SK-N-SH treated with all-trans-retinoic acid at 6 μM for 48 hours (cell line): Measurements from ENCODE around the gene KRTAP1-4.

Source experiments
- BACH2 ChIP-seq: fragments of 250-450 bp; sonication (Bioruptor Pico); IDR thresholded peaks from 2 replicates; pipeline ENCODE4 v1.9.0; 2021; ENCODE audit warnings: mild to moderate bottlenecking, borderline replicate concordance
- CSDC2 ChIP-seq: fragments of 250-450 bp; sonication (Bioruptor Pico); IDR thresholded peaks from 2 replicates; pipeline ENCODE4 v1.5.0; 2020; ENCODE audit warnings: mild to moderate bottlenecking, moderate library complexity
- ISL1 ChIP-seq: fragments of 250-450 bp; sonication (Bioruptor Pico); IDR thresholded peaks from 2 replicates; pipeline ENCODE4 v2.1.2; 2022; ENCODE audit warnings: mild to moderate bottlenecking, moderate library complexity
- OSR1 ChIP-seq: fragments of 250-450 bp; sonication (Bioruptor Pico); IDR thresholded peaks from 2 replicates; pipeline ENCODE4 v1.8.0; 2022; ENCODE audit warnings: moderate library complexity, mild to moderate bottlenecking, inconsistent platforms
- PATZ1 ChIP-seq: fragments of 250-450 bp; sonication (Bioruptor Pico); IDR thresholded peaks from 2 replicates; pipeline ENCODE4 v1.8.0; 2020; ENCODE audit warnings: mild to moderate bottlenecking, moderate library complexity, borderline replicate concordance
- PPARA ChIP-seq: fragments of 250-450 bp; sonication (Bioruptor Pico); IDR thresholded peaks from 2 replicates; pipeline ENCODE4 v1.5.0; 2020; ENCODE audit warnings: mild to moderate bottlenecking, borderline replicate concordance
- RARB ChIP-seq: fragments of 250-450 bp; sonication (Bioruptor Pico); IDR thresholded peaks from 2 replicates; pipeline ENCODE4 v1.8.0; 2021; ENCODE audit warnings: mild to moderate bottlenecking, moderate library complexity
- SNAI2 ChIP-seq: fragments of 250-450 bp; sonication (Bioruptor Pico); IDR thresholded peaks from 2 replicates; pipeline ENCODE4 v1.5.0; 2020; ENCODE audit warnings: mild to moderate bottlenecking, moderate library complexity
- TOX ChIP-seq: fragments of 250-450 bp; sonication (Bioruptor Pico); IDR thresholded peaks from 2 replicates; pipeline ENCODE4 v1.8.0; 2021; ENCODE audit warnings: mild to moderate bottlenecking, moderate library complexity, borderline replicate concordance
- ZC3H10 ChIP-seq: fragments of 250-450 bp; sonication (Bioruptor Pico); IDR thresholded peaks from 2 replicates; pipeline ENCODE4 v1.5.1; 2021; ENCODE audit warnings: mild to moderate bottlenecking, moderate library complexity
- ZFP3 ChIP-seq: fragments of 250-450 bp; sonication (Bioruptor Pico); IDR thresholded peaks from 2 replicates; pipeline ENCODE4 v1.5.0; 2020; ENCODE audit warnings: mild to moderate bottlenecking, moderate library complexity
- ZFP30 ChIP-seq: fragments of 450-650 bp; formaldehyde crosslinking; IDR thresholded peaks from 2 replicates; pipeline ENCODE4 v1.5.0; 2022; ENCODE audit warnings: mild to moderate bottlenecking, moderate library complexity
- ZNF70 ChIP-seq: fragments of 450-650 bp; formaldehyde crosslinking; IDR thresholded peaks from 2 replicates; pipeline ENCODE4 v1.5.0; 2020; ENCODE audit warnings: mild to moderate bottlenecking, moderate library complexity

- no peak for TF ChIP-seq PATZ1 (CRISPR knock-in tag)
- no peak for TF ChIP-seq BACH2
- TF ChIP-seq ZFP3 (CRISPR knock-in tag) = no peak
- no peak for TF ChIP-seq ZFP30 (CRISPR knock-in tag)
- TF ChIP-seq CSDC2 = no peak
- TF ChIP-seq RARB (CRISPR knock-in tag) = no peak
- no peak for TF ChIP-seq OSR1 (CRISPR knock-in tag)
- TF ChIP-seq SNAI2 (CRISPR knock-in tag) = no peak
- TF ChIP-seq ISL1 (CRISPR knock-in tag) = no peak
- no peak for TF ChIP-seq PPARA (CRISPR knock-in tag)
- no peak for TF ChIP-seq ZC3H10 (CRISPR knock-in tag)
- TF ChIP-seq TOX (CRISPR knock-in tag) = no peak
- TF ChIP-seq ZNF70 = no peak
Measured at GRCh38 chr17:41061964-41062363, 32.0 kb upstream of the KRTAP1-4 start.
